Activated CD8-positive, alpha-beta memory T cell treated with anti-CD3 and anti-CD28 coated beads, Interleukin-2, amount 50 U/mL, for 24 hours (primary cell): Measurements from ENCODE around the gene TRAK2.
"Not testable (repeated sequence)": the region's sequence is repeated elsewhere in the genome, so short reads cannot be mapped to it uniquely, and the experiment has no call there.

Experiments
- DNase-seq: peaks from one replicate; pipeline ENCODE4 v3.0.0-alpha.2; 2020; ENCODE audit errors: extremely low read depth

TRAK2 gene

GRCh38 chr2:201448701-201449100 is 2.6 kb downstream of the TRAK2 start:
- no peak for DNase-seq

- no peak for DNase-seq
Measured at GRCh38 chr2:201448061-201448460, 3.2 kb downstream of the TRAK2 start.

- DNase-seq: no peak
Measured at GRCh38 chr2:201447086-201447485, 4.2 kb downstream of the TRAK2 start.

GRCh38 chr2:201444746-201445465 is 6.4 kb downstream of the TRAK2 start:
- DNase-seq: no peak

- DNase-seq: no peak
Measured at GRCh38 chr2:201441409-201441808, 9.8 kb downstream of the TRAK2 start.

- DNase-seq: no peak
Measured at GRCh38 chr2:201440182-201440581, 11.1 kb downstream of the TRAK2 start.

- DNase-seq: not testable (repeated sequence)
Measured at GRCh38 chr2:201439336-201439922, 11.8 kb downstream of the TRAK2 start.

GRCh38 chr2:201436141-201436540 is 15.1 kb downstream of the TRAK2 start:
- no peak for DNase-seq

- no peak for DNase-seq
Measured at GRCh38 chr2:201433394-201433995, 17.8 kb downstream of the TRAK2 start.

GRCh38 chr2:201432621-201433393 is 18.5 kb downstream of the TRAK2 start:
- DNase-seq: no peak

- no peak for DNase-seq
Measured at GRCh38 chr2:201432038-201432620, 19.1 kb downstream of the TRAK2 start.

- no peak for DNase-seq
Measured at GRCh38 chr2:201430839-201431238, 20.4 kb downstream of the TRAK2 start.

- not testable (repeated sequence) for DNase-seq
Measured at GRCh38 chr2:201430322-201430721, 20.9 kb downstream of the TRAK2 start.

GRCh38 chr2:201429835-201430234 is 21.4 kb downstream of the TRAK2 start:
- DNase-seq: not testable (repeated sequence)

- not testable (repeated sequence) for DNase-seq
Measured at GRCh38 chr2:201428366-201428765, 22.9 kb downstream of the TRAK2 start.

GRCh38 chr2:201425952-201426351 is 25.3 kb downstream of the TRAK2 start:
- no peak for DNase-seq

GRCh38 chr2:201420442-201421113 is 30.7 kb downstream of the TRAK2 start:
- no peak for DNase-seq

GRCh38 chr2:201419986-201420385 is 31.3 kb downstream of the TRAK2 start:
- DNase-seq: no peak

GRCh38 chr2:201419057-201419635 is 32.1 kb downstream of the TRAK2 start:
- DNase-seq: no peak

- DNase-seq: no peak
Measured at GRCh38 chr2:201415149-201415548, 36.1 kb downstream of the TRAK2 start.
